ENCODE measurements around the gene ARMH4.

The ARMH4 gene

DNA sequence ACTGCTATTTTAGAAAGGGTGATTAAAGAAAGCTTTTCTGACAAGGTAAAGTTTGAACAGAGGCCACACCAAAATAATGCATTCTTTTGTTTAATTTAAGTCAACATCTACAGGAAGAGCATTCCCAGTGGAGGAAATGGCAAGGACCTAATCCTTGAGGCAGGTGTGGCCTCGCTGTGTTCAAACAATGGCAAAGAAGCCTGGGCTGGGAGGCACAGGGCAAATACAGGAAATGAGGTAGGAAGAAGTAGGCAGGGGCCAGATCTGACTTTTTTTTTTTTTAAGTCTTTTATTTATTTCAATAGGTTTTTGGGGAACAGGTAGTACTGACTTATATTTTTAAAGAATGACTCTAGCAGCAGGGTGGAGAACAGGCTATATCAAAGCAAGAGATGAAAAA lies 53.5 kb downstream of the ARMH4 start:
- no peak for DNase-seq

- no peak for DNase-seq
These were observed 55.3 kb downstream of the ARMH4 start for GRCh38 chr14:58096731-58097130.

DNA sequence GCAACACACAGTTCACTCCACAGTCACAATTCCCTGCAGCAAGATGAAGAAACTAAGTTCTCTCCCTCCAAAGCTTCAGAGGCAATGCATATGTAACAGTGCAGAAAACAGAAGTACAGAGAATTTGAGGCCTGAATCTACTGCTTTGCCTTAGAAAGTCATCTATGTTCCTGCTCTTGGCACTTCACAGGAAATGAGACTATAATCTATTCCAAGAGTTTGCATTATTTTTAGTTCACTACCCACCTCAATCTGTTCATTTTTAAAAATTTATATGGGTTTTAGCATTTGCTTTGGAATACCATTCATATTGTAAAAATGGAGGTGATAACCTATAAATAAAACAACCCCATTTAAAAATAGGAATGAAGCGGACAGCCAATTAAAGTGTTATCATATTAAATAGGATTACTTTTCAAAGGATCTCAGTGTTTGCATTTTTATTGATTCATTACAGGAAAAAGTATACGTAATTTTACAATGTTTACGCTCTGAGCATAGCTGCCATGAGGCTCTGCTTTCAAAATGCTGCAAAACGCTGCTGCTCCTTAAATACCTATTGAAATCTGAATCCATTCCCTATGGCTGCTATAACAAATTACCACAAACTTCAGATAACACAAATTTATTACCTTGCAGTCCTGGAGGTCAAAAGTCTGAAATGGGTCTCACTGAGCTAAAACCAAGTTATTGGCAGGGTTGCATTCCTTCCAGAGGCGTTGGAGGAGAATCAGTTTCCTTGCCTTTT lies 60.0 kb downstream of the ARMH4 start:
- DNase-seq, result no peak

GRCh38 chr14:58089612-58090011 lies 62.4 kb downstream of the ARMH4 start:
- DNase-seq, result no peak

DNA sequence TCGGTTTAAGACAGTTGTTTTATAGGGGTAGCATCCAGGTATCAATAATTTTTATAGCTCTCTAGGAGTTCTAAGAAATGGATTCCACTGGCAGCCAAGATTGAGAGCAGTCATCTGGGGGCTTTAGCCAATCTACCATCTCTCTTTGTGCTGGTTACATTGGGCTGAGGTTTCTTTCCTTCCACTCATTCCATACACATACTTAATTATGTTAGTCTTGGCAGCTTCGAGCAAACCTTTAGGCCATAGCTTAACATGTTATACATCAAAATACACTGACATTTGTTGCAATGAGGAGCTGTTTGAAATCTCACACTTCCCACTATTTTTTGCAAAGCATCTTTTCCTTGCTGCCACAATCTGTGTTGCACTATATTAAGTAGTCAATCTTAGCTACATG lies 63.1 kb downstream of the ARMH4 start:
- no peak for DNase-seq

DNA sequence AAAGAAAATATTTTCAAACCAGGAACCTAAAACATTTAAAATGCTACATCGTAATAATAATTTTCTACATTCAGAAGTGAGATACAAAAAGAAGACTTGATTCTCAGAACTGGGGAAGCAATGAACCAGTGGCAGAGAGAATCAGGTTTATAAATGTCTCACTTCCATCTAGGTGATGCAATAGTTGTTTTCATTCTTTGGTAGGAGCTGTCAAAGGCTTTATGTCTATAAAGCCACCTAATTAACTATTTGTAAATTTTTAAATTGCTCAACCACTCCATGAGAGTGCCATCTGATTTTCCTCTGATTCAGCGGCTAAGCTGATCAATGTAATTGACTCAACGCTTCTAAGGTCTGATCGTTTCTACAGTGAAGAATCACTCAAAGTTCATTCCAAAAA lies 66.1 kb downstream of the ARMH4 start:
- no peak for DNase-seq

DNA sequence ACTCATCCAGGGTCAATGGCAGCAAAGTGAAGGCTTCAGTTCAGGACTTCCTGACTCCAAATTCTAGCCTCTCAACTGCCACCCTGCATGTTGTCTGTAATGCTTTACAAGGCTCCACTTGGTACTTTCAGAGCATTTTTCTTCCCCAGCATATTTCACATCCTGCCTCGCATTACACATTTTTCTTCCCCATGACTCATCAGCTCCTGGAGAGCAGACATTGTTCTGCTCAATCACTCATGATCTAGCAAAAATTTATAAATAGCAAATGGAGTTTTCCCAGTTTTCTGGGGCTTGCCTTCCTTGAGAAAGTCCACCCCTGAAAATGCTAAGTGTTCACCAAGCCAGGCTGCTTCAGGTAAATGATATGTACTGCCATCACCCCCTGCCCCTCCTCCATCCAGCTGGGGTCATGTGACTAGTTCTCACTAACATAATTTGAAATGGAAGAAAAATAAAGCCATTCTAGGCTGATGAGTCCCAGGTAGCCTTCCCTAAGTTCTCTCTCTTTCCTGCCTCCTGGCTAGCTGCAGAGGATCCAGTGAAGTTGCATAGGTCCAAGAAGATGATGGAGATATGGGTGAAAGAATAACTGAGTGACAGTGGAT lies 69.4 kb downstream of the ARMH4 start:
- no peak for DNase-seq

GRCh38 chr14:58082011-58082410 lies 70.0 kb downstream of the ARMH4 start:
- DNase-seq, result no peak

DNA sequence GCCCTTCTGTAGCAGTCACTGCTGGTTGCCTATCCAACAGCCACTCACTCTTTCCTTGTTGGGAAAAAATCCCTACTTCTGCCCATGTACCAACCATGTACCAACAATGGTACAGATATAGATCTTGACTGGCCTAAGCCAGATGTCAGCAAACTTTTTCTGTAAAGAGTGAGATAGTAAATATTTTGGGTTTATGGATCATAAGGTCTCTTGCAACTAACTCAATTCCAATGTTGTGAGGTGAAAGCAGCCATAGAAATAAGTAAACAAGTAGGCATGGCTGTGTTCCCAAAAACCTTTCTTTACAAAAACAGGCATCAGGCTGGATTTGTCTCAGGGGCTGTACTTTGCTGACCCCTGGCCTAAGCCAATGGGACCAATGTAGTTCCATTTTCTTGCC lies 73.5 kb downstream of the ARMH4 start:
- no peak for DNase-seq

DNA sequence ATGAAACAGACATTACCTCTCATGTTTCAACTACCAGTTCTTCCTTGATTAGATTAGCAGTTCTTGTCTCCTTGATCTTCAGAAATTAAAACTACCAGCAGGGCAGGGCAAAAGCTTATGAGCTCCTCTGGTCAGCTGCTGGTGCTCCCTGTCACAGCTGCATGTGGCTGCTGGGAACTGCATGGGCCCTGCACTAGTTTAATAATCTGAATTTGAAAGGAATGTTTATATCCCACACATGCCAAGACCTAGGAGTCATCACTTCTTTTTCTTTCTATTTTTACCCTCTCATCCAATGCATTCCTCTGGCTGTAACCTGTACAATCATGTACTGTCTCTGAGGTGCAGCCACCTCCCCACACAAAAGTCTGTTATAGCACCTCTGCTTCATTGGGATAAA lies 73.9 kb downstream of the ARMH4 start:
- DNase-seq, result no peak

GRCh38 chr14:58077621-58078020 lies 74.4 kb downstream of the ARMH4 start:
- no peak for DNase-seq

GRCh38 chr14:58073516-58073915 lies 78.5 kb downstream of the ARMH4 start:
- DNase-seq, result no peak

GRCh38 chr14:58072288-58073071 lies 79.5 kb downstream of the ARMH4 start:
- DNase-seq, result no peak

DNA sequence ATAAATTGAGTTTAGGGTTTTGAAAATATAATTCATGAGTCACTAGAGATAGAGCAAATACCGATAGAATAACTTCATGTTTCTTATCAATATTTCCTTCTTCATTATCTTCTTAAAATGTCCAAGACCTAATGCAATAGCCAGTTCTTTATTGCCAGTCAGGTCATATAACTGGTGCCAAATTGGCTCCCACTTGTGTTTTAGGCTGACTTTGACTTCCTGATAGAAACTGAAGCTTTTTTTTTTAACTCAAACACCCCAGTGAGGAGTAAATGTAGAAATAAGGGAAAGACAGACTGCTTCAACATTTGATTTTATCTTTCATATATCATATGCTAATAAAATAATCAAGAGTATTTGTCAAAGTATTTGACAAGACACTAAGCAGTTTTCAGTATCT lies 80.7 kb downstream of the ARMH4 start:
- DNase-seq, result no peak

DNA sequence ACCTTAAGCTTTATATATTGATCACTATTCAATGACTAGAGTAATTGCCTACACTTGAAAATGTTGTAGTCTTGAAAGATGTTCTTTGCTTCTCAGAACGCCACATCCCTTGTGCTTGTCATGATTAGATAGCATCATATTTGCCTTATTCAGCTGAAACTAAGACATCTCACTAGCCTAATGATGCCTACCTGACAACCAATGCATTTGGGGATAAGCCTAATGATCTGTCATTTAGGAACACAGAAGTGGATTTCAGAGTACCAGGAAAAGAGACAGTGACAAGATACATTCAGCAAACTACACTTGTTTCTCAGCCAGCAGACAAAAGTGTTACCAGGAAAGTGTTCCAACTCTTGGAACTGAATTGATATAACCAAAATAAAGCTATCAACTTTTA lies 83.7 kb downstream of the ARMH4 start:
- no peak for DNase-seq

GRCh38 chr14:58066115-58066514 lies 85.9 kb downstream of the ARMH4 start:
- no peak for DNase-seq

GRCh38 chr14:58061581-58061980 lies 90.4 kb downstream of the ARMH4 start:
- DNase-seq, result no peak

- no peak for DNase-seq
These were observed 91.1 kb downstream of the ARMH4 start for GRCh38 chr14:58060898-58061297.

DNA sequence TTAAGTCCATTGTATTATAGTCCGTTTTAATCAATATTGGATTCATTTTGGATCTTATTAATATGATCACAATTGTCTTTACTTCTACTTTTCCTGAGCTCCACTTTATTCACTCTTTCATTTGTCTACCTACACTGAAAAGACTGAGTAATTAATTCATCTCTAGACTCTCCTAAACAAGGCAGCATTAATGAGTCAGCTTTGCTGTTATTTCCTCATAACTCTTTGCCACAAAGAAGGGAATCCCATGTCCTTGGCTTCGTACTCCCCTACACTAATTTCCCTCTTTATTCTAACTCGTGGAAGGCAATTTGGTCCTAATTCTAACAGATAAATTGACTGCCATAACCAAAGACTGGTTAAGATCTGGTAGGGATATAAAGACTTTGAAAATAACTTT lies 91.9 kb downstream of the ARMH4 start:
- DNase-seq, result no peak

DNA sequence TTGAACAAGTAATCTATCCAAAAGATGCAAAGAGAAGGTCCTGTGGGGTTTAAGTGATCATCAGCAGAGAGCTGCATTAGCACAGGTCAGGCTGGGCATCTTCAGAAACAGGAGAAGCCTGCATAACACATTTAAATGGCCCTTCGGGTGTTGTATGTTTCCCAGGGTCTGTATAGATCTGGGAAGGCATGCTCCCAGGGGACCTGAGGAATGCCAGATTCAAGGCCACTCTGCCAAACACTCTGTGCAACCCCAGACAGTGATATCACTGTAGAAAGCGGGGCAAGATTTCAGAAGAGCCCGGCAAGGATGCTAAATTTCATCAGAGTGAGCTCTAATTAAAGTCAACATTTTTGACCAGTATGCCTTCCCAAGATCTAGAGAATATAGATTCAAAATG lies 92.9 kb downstream of the ARMH4 start:
- DNase-seq, result no peak

GRCh38 chr14:58055497-58056010 lies 96.5 kb downstream of the ARMH4 start:
- no peak for DNase-seq

- no peak for DNase-seq
These were observed 97.9 kb downstream of the ARMH4 start for GRCh38 chr14:58054100-58054499.

DNA sequence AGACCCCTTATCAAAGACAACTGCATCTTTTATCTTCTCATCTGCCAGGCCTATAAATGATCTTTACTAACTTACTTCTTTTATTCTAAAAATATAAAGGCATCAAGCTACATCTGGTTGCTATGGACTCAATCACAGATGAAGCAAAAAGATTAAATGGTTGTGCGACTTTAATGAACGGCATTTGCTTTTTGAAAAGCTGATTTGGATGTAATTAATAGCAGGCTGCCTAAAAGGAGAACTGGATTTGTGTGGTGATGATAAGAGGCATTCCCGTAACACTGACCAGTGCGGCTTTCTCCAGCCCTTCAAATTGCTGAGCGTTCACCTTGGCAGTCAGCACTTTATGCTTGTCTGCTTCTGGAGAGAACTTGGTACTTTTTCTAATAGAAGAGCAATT lies 103.8 kb downstream of the ARMH4 start:
- no peak for DNase-seq

GRCh38 chr14:58027904-58028303 lies 124.1 kb downstream of the ARMH4 start:
- DNase-seq, result no peak
